ENCODE results near the gene LRMDA.

The LRMDA gene

DNA sequence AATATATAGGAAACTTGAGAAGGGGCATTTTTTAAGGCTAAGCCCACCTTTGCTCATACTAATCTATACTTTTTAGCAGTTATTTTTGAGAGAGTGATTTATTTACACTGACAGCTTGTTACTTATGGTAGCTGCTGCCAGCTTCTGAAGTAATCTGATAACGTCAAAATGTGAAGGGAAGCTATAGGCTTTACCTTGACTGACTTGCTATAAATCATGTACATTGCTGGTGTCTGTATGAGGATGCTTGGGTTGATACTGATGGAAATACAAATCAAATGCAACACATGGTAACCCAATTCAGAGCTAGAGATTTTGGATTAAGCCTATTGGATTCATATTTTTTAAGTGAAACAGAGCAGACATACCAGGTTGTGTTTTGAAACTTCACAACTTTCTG, 299.4 kb downstream of the LRMDA start:
- TF ChIP-seq, protein P1, sequence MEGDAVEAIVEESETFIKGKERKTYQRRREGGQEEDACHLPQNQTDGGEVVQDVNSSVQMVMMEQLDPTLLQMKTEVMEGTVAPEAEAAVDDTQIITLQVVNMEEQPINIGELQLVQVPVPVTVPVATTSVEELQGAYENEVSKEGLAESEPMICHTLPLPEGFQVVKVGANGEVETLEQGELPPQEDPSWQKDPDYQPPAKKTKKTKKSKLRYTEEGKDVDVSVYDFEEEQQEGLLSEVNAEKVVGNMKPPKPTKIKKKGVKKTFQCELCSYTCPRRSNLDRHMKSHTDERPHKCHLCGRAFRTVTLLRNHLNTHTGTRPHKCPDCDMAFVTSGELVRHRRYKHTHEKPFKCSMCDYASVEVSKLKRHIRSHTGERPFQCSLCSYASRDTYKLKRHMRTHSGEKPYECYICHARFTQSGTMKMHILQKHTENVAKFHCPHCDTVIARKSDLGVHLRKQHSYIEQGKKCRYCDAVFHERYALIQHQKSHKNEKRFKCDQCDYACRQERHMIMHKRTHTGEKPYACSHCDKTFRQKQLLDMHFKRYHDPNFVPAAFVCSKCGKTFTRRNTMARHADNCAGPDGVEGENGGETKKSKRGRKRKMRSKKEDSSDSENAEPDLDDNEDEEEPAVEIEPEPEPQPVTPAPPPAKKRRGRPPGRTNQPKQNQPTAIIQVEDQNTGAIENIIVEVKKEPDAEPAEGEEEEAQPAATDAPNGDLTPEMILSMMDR (IDR thresholded peaks at IDR 0.05): no peak

DNA sequence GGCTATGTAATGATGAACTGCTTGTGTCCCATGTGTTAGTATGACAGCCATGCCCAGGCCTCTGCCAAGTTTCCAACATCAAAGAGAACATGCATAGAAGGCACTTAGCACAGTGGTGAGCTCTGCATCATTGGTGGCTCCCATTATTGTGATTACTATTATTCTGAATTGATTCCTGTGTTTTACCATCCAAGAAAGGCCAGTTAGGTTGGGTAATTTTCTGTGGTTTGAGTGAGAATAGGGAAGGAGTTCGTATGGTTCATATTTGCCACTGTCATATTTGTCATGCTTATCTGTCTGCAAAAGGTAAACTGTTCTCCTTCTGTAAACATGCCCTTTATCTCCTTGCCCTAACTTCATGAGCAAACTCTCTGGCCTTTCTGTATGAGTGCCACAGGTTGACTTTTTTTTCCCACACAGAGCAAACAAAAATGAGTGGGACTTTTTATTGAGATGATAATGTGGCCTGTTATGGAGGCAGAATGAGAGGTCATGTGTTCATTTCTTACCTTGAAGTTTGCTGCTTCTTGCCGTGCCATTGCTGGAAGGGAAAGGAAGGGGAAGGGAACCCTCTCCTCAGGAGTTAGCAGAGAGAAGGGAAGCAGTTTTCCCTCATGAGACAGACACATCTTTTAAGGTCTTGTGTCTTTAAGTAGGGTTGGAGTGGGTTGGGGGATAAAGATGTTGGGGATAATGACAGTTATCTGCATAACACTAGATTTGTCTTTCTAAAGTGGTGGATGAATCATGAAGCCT, 301.9 kb downstream of the LRMDA start:
- TF ChIP-seq, protein P1 (IDR thresholded peaks at IDR 0.05): no peak

DNA sequence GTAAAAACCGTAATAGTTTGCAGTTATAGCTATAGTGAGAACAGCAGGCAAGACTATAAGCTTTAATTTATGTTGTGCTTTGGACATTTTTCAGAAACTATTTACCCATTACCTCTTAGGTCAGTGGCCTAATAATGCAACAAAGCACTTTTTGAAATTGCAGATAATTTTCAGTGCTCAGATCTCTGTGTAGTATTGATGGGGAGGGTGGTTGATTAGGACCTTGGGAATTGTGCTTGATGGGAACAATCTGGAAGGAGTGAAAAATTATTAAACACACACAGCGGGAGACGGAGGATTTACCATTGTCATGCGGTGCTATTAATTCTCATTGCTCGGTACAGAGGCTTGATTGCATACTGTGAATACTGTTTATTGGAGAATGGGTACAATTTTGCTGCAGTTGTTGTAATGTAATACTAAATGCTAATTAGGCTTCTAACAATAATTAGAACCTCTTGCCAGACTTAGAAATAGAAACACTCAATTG, 304.8 kb downstream of the LRMDA start:
- TF ChIP-seq, protein P1 (IDR thresholded peaks at IDR 0.05): no peak

DNA sequence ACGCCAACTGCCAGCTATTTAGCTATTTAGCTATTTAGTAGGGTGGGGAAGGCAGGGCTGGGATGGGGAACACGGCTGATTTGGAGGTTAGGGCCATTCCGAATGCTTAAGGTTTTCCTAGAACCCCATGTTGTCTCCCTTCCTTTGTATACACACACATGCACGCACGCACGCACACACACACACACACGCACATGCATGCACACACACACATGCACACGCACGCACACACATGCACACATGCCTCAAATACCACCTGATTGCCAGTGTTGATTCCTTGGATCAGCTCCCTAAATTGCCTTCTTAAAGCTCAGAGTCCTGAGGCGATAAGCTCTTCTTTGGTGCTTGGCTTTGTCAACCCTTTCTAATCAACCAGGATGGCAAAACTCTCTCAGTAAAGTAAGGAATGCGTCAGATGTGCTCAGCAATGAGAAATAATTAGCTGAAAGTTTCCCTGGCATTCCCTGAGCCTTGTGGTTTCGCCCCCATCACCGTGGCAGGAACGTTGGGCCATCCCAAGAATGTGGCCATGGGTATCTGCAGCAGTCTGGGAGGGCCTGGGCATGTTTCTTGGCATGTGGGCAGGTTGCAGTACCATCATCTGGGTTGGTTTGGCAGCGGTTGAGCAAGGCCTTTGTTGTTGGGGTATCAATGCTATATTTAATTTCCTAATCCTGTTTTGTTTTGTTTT, 305.6 kb downstream of the LRMDA start:
- TF ChIP-seq, protein P1 (IDR thresholded peaks at IDR 0.05): no peak

DNA sequence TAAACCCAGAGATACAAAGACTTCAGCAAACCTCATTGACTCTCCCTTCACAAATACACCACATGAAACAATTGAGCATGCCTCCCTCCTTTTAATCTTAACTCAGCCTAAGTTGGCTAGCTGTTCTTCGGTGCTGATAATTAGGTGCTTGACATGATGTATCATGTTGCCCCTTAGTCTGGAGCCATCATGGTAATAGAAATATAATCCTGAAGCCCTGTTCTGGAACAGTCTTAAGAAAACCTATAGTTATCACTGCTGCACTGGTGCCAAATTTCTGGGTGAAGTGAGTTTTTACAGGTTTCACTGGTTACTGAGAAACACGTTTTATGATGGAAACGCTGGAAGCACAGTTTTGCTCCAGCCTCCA, 306.1 kb downstream of the LRMDA start:
- TF ChIP-seq, protein P1 (IDR thresholded peaks at IDR 0.05): no peak

DNA sequence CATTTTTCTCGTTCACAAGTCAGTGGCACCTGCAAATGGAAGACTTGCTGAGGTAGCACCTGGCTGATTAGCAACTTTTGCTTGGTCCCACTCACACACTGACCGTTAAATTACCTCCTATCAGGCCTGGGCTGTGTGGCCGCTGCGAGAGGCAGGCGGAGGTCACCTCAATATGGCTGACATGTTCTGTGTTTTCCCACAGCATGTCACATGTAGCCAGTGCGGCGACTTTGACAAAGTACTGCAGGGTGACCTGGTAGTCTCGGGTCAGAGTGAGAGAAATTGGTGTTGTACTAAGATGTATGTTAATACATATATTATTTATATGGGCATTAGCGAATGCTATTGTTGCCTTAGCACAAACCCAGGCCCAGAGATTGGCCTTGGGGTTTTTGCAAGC, 307.5 kb downstream of the LRMDA start:
- TF ChIP-seq, protein P1 (IDR thresholded peaks at IDR 0.05): no peak

DNA sequence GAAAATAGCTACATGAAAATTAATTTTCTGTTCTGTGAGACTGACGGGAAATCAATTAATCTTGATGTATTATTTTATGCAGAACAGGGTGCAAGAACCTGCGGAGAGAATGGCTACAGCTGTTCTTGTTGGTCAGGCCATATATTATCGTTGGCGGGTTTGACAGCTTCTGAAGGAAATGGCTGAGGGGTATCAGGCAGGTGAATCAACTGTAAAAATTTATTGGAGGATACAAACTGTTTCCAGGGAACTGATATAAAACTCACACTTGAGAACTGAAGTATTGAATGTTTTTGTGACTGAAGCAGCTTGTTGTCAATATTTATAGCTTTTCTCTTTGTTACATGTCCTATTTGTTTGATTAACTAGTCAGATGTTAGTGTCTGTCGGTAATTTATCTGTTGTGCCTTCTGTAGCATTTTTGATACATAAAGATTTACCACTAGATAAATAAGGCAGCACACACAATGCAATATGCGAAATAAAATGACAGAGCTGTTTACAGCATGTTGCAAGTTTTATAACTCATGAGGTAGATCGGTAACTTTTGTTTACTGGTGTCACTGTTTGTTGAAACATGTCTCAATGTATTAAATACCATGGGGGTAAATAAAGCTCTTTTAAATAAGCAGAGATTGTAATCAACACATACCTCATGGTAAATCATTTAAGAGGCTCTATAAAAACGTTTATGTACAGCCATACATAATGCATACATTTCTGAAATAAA, 308.2 kb downstream of the LRMDA start:
- TF ChIP-seq, protein P1 (IDR thresholded peaks at IDR 0.05): no peak
